Placental pericyte (primary cell): ENCODE measurements around the gene KDM5D. TPM values are rescaled to one million over a fixed set of nuclear protein-coding genes. Genes with fewer than 3 reads are reported as not detected.

Source experiments
- total RNA-seq: library from RNA; depleted of rRNA; stranded (reverse); fragments of >200 nt; gene quantifications from 2 replicates; pipeline ENCODE4 v1.2.3, GENCODE V29; 2012

Gene KDM5D
- total RNA-seq = 19.6 TPM in 1 of 2 replicates, not detected in the other

DNA sequence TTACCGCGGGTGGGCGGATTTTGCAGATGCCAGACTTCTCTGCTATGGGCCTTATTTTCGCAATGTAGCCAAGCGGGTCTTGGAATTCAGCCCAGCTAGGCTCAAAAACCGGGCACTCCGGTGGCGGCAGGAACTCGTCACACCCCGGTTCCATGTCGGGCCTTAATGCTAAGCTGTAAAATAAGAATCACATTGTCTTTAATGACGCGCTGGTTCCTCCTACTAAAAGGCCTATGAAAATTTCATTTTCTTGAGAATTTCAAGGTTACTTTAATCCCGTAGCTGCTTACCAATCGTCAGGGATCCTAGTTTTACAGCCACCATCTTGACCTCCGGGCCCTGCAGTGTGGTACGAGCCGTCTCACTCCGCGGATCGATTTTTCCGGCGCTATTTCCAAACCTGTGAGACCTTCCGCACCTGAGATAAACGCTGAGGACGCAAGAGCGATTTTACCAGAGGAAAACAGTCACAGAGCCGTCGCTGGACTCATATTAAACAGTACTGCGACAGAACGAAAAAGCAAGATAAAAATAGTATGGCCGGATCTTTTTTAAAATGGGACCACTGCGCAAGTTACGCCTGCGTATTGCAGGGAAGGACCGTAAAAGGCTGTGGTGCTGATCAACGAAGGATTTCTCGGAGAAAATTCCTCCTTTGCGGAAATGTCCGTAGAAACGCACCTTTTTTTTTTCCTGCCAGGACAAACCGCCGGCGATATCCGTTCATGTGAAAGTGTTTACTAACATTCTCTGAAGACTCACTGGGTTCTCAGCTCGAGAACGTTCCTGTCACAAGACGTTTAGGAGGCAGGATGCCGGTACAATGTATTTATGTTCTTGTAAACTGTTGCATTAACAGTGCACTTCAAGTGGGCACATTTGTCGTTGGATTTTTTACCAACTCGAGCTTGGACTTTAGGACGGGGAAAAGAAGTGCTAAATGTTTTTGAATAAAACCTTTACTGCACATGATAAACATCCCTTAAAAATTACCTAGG is at the start of gene KDM5D:
KDM5D (minus strand) TSS at position 346 of the 998 bp plus-strand sequence; CDS start at position 154, 192 bp downstream.

